ENCODE data around the gene PCAT6.

DNA sequence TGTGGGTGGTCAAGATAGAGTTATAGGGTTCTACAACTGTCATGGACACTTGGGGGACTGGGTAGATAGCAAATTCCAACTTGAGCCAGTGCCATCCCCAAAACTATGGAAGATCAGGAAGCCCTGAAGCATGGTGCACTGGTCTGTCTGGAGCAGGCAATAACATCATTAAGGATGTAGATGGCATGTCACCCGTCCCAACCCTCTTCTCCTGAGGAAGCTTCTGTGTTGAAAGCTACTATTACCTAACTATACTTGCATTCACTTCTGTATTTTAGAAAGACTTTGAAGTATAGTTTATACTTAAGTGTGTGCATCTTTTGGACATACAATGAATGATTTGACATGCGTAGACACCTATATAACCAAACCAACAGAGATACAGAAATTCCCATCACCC, 45.3 kb downstream of the PCAT6 start:
- TF ChIP-seq, protein P1, sequence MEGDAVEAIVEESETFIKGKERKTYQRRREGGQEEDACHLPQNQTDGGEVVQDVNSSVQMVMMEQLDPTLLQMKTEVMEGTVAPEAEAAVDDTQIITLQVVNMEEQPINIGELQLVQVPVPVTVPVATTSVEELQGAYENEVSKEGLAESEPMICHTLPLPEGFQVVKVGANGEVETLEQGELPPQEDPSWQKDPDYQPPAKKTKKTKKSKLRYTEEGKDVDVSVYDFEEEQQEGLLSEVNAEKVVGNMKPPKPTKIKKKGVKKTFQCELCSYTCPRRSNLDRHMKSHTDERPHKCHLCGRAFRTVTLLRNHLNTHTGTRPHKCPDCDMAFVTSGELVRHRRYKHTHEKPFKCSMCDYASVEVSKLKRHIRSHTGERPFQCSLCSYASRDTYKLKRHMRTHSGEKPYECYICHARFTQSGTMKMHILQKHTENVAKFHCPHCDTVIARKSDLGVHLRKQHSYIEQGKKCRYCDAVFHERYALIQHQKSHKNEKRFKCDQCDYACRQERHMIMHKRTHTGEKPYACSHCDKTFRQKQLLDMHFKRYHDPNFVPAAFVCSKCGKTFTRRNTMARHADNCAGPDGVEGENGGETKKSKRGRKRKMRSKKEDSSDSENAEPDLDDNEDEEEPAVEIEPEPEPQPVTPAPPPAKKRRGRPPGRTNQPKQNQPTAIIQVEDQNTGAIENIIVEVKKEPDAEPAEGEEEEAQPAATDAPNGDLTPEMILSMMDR (IDR thresholded peaks at IDR 0.05): no peak
- TF ChIP-seq POLR2A (IDR thresholded peaks at IDR 0.05): no peak
